ENCODE measurements around the gene STX10.

Gene STX10

GRCh38 chr19:13098277-13099072, 51.7 kb downstream of the STX10 start:
- DNase-seq: peak; percentile 56

GRCh38 chr19:13097463-13098258, 52.5 kb downstream of the STX10 start:
- peak; percentile 44 for DNase-seq

GRCh38 chr19:13097033-13097462, 53.1 kb downstream of the STX10 start:
- DNase-seq: no peak

- DNase-seq: peak; percentile 22
Observed at GRCh38 chr19:13095934-13096927, 53.9 kb downstream of the STX10 start.

GRCh38 chr19:13095393-13095784, 54.8 kb downstream of the STX10 start:
- DNase-seq: no peak

DNA sequence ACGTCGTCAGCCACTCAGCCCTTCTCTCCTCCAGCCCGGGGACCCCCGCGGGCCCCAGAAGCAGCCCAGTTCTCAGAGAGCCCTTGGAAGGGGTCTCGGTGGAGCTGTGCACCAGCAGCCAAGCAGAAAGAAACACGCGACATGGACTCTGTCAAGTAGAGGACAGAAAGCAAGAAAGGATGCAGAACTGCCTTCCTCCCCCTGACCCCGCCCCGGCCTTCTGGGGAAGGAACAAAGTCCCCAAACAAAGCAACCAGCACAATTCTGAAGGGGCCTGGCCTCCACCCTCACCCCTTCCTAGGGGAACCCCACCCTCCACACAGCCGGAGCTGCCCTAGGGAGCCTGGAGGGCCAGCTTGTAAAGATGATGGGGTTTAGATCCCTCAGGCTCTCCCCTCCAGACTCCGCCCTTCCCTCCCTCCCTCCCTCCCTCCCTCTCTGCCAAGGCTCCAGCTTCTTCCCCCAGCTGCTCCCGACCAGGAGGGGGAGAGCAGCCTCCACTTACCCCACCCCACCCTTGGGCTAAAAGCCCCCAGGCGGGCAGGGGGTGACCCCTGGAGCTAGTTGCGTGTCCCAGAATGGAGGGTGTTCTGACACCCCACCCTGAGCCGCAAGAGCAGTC, 55.3 kb downstream of the STX10 start:
- DNase-seq: no peak

- no peak for DNase-seq
Observed at GRCh38 chr19:13094106-13094504, 56.1 kb downstream of the STX10 start.
